ENCODE measurements around the gene ABL1.

DNA sequence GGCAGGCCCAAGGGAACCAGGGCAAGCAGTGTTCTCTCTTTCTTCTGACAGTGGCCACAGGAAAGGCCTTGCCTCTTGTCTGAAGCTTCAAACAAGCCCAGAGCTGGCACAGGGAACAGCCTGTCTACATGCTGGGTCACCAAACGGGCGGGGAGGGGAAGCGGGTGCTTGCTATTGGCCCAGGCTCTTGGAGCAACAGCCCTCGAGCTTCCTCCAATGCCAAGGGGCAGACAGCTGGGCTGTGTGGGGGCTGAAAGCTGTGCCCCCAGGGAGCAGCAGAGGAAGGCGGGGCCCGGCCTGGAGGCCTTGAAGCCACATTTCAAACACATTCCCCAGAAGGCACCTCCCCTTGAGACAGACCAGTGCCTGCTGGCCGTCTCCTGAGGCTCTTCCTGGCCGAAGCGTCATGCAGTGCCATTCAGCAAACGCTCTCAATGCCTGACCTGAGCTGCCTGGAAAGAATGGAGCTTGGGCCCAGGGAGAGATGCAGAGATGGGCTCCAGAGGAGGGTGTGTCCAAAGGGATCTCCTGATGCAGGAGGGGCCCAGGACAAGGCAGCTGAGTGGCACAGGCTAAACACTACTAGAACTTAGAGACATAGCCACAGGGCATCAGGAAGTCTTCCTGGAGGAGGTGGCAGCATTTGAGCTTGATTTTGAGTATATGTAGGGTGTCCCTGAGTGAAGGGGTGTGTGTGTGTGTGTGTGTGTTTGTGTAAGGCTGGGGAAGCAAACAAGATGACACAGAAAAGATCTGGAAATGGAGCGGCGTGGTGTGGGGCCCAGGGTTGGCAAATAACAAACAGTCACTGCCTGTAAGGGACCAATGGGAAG is 101.4 kb downstream of the ABL1 start:
- TF ChIP-seq, protein P1, sequence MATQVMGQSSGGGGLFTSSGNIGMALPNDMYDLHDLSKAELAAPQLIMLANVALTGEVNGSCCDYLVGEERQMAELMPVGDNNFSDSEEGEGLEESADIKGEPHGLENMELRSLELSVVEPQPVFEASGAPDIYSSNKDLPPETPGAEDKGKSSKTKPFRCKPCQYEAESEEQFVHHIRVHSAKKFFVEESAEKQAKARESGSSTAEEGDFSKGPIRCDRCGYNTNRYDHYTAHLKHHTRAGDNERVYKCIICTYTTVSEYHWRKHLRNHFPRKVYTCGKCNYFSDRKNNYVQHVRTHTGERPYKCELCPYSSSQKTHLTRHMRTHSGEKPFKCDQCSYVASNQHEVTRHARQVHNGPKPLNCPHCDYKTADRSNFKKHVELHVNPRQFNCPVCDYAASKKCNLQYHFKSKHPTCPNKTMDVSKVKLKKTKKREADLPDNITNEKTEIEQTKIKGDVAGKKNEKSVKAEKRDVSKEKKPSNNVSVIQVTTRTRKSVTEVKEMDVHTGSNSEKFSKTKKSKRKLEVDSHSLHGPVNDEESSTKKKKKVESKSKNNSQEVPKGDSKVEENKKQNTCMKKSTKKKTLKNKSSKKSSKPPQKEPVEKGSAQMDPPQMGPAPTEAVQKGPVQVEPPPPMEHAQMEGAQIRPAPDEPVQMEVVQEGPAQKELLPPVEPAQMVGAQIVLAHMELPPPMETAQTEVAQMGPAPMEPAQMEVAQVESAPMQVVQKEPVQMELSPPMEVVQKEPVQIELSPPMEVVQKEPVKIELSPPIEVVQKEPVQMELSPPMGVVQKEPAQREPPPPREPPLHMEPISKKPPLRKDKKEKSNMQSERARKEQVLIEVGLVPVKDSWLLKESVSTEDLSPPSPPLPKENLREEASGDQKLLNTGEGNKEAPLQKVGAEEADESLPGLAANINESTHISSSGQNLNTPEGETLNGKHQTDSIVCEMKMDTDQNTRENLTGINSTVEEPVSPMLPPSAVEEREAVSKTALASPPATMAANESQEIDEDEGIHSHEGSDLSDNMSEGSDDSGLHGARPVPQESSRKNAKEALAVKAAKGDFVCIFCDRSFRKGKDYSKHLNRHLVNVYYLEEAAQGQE (tag by site-specific recombination; IDR thresholded peaks at IDR 0.05) = no peak
- TF ChIP-seq YY1 (tag by site-specific recombination; IDR thresholded peaks at IDR 0.05) = no peak
- TF ChIP-seq ZNF10 (tag by site-specific recombination; IDR thresholded peaks at IDR 0.05) = no peak
- TF ChIP-seq, protein P2, sequence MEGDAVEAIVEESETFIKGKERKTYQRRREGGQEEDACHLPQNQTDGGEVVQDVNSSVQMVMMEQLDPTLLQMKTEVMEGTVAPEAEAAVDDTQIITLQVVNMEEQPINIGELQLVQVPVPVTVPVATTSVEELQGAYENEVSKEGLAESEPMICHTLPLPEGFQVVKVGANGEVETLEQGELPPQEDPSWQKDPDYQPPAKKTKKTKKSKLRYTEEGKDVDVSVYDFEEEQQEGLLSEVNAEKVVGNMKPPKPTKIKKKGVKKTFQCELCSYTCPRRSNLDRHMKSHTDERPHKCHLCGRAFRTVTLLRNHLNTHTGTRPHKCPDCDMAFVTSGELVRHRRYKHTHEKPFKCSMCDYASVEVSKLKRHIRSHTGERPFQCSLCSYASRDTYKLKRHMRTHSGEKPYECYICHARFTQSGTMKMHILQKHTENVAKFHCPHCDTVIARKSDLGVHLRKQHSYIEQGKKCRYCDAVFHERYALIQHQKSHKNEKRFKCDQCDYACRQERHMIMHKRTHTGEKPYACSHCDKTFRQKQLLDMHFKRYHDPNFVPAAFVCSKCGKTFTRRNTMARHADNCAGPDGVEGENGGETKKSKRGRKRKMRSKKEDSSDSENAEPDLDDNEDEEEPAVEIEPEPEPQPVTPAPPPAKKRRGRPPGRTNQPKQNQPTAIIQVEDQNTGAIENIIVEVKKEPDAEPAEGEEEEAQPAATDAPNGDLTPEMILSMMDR (tag by site-specific recombination; IDR thresholded peaks at IDR 0.05) = no peak
- no peak for TF ChIP-seq ZNF830 (tag by site-specific recombination; IDR thresholded peaks at IDR 0.05; ENCODE audit: low read depth)
- no peak for TF ChIP-seq MZF1 (tag by site-specific recombination; IDR thresholded peaks at IDR 0.05; ENCODE audit: borderline replicate concordance)
- no peak for TF ChIP-seq IKZF3 (tag by site-specific recombination; IDR thresholded peaks at IDR 0.05)
- no peak for TF ChIP-seq ZBTB1 (tag by site-specific recombination; IDR thresholded peaks at IDR 0.05)
- no peak for TF ChIP-seq ZBTB21 (tag by site-specific recombination; IDR thresholded peaks at IDR 0.05)
- no peak for TF ChIP-seq ZNF660 (tag by site-specific recombination; IDR thresholded peaks at IDR 0.05)
- no peak for TF ChIP-seq GFI1B (tag by site-specific recombination; IDR thresholded peaks at IDR 0.05)

Data from HEK293 (cell line).